ENCODE measurements around the gene GLRX. TPM values are rescaled to one million over a fixed set of nuclear protein-coding genes. Genes with fewer than 3 reads are reported as not detected.

The GLRX gene
- total RNA-seq, 4 donors from 2014 or later, result 20.2 to 65.3 (median 41.3) TPM

DNA sequence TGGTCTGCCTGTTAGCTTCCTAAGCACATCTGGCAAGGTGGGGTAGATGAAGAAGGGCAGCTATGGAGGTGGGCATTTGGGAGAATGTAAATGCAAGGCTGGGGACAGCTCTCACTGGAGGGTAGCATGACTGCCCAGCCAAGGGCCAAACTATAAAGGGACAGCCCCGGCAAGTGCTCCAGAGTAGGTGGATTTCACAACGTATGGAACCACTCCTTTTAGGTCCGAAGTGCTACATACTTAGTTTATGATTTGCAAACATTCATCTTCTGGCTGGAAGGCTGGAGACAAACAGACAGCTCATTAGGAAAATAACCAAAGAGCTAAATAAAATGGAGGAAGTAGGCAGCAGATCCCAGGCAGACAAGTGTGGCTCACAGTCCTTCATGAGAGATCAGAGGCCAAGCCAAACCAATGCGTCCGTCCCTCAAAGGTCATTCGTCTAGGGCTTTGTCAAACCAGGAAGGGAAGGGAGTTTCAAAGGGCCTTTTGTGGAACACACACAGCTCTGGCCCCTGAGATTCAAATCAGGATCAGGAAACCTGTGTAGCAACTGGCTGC lies 42.5 kb upstream of the GLRX start:
- ATAC-seq, result no peak
- TF ChIP-seq, protein P1, sequence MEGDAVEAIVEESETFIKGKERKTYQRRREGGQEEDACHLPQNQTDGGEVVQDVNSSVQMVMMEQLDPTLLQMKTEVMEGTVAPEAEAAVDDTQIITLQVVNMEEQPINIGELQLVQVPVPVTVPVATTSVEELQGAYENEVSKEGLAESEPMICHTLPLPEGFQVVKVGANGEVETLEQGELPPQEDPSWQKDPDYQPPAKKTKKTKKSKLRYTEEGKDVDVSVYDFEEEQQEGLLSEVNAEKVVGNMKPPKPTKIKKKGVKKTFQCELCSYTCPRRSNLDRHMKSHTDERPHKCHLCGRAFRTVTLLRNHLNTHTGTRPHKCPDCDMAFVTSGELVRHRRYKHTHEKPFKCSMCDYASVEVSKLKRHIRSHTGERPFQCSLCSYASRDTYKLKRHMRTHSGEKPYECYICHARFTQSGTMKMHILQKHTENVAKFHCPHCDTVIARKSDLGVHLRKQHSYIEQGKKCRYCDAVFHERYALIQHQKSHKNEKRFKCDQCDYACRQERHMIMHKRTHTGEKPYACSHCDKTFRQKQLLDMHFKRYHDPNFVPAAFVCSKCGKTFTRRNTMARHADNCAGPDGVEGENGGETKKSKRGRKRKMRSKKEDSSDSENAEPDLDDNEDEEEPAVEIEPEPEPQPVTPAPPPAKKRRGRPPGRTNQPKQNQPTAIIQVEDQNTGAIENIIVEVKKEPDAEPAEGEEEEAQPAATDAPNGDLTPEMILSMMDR (IDR thresholded peaks at IDR 0.05), result no peak
- no peak for TF ChIP-seq EP300 (IDR thresholded peaks at IDR 0.05)
- TF ChIP-seq POLR2A (IDR thresholded peaks at IDR 0.05), result no peak
- no peak for TF ChIP-seq POLR2AphosphoS5 (IDR thresholded peaks at IDR 0.05)
- Histone ChIP-seq H3K4me3 (no peak overlapping the region), H3K9me3 (no peaks in the 10 kb centered on the region), H3K27me3 (no peaks in the 10 kb centered on the region), H3K27ac (no peak overlapping the region), H3K36me3 (no peaks in the 10 kb centered on the region), H3K4me1 (peaks cover 0 to 14% (median 0%) of the 10 kb centered on the region in 3 donors)
- 60% methylated on average over 5 of the region's 6 CpGs; no CpG with 5 or more reads in 1 of the 2 donors for WGBS, 2 donors (ENCODE audit: low coverage in 1 of 2)

DNA sequence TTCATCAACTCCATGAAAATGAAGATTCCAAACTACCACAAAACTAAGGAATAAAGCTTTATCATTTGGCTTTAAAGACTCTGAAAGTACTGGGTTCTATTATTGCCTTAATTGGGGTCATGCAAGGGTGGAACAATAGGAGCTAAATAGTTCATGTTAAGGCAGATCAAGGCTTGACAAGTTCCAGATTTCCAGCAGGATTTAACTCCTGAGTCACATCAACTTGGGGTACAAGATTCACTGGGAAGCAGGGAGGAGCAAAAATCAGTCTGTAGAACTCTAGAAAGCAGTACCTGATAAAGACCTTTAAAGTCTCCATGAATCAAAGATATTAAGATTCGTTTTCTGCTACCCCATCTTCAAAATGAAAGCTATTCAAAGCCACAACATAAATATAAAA lies 41.9 kb upstream of the GLRX start:
- Histone ChIP-seq H3K9me3 (no peaks in the 10 kb centered on the region), H3K4me1 (peaks cover 0 to 18% (median 2%) of the 10 kb centered on the region in 3 donors), H3K36me3 (no peaks in the 10 kb centered on the region), H3K27me3 (no peaks in the 10 kb centered on the region), H3K27ac (no peak overlapping the region), H3K4me3 (no peak overlapping the region)
- WGBS, 2 donors (ENCODE audit: low coverage in 1 of 2), result 89 to 100% methylated on average over 1 of the region's 1 CpG
- TF ChIP-seq POLR2AphosphoS5 (IDR thresholded peaks at IDR 0.05), result no peak
- TF ChIP-seq EP300 (IDR thresholded peaks at IDR 0.05), result no peak
- TF ChIP-seq, protein P1 (IDR thresholded peaks at IDR 0.05), result no peak
- no peak for TF ChIP-seq POLR2A (IDR thresholded peaks at IDR 0.05)
- ATAC-seq, result no peak

DNA sequence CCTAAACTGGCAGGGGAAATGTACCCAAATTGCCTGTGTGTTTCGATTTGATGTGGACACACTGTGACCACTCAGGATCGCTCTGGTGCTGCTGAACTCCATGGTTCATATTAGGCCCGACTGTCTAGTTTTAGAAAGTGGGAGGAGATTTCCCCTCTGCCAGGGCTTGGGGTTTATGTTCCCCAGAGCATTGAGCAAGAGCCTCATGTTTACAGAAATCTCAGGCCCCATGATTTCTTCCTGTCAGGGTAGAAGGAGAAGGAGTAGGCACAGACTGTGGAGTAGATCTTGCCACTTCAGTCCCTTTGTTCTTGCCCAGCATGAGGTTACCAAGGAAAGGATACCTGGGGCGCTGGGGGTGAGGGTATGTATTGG lies 40.8 kb upstream of the GLRX start:
- 56 to 93% methylated on average over 2 of the region's 4 CpGs for WGBS, 2 donors (ENCODE audit: low coverage in 1 of 2)
- no peak for TF ChIP-seq EP300 (IDR thresholded peaks at IDR 0.05)
- TF ChIP-seq POLR2AphosphoS5 (IDR thresholded peaks at IDR 0.05), result peak; percentile 43
- TF ChIP-seq, protein P1 (IDR thresholded peaks at IDR 0.05), result no peak
- peak; percentile 20 for ATAC-seq
- H3K27me3 ChIP-seq, result no peaks in the 10 kb centered on the region
- peak overlapping the region in 3 of 4 donors; percentile 38 to 52 (median 47) for H3K27ac ChIP-seq
- no peak overlapping the region for H3K4me3 ChIP-seq
- peaks cover 0 to 29% (median 6%) of the 10 kb centered on the region in 3 donors for H3K4me1 ChIP-seq
- no peaks in the 10 kb centered on the region for H3K9me3 ChIP-seq
- no peaks in the 10 kb centered on the region for H3K36me3 ChIP-seq

DNA sequence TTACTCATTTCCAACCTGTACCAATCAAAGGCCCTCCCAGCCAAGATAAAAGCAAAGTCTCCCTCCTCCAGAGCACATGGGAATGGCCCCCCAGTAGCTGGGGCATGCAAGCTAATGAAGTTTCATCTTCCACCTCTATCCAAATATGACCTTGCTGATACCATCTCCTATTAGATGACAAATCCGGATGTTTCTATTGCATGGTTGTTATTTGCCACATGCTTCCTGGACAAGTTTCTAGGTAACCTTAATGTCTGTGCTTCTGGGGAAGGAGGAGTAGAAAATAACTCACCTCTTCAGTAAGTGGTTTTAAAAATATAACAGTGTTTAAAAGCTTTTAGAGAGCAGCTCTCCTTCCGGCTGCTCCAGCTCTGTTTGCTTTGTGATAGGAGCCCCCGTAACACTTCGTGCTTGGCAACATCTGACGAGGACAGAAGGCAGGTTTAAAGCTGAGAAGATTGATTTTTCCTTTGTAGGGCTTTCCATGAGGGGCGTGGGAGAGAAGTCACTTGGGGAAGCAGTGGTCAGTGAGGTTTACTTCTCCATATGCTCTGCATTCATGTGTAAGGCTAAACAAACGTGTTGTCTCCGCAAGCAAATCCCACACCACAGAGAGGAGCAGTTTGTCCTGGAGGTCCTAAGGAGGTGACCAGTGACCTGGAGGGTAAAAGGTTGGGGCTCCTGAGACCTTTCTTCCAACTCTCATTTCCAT lies 40.3 kb upstream of the GLRX start:
- no peak for ATAC-seq

More for the DNA sequence above, 40.3 kb upstream of the GLRX start:
- WGBS, 2 donors (ENCODE audit: low coverage in 1 of 2), result 77 to 81% methylated on average over 5 of the region's 8 CpGs
- no peak for TF ChIP-seq EP300 (IDR thresholded peaks at IDR 0.05)
- no peak for TF ChIP-seq POLR2A (IDR thresholded peaks at IDR 0.05)
- TF ChIP-seq, protein P1 (IDR thresholded peaks at IDR 0.05), result no peak
- TF ChIP-seq POLR2AphosphoS5 (IDR thresholded peaks at IDR 0.05), result no peak
- H3K36me3 ChIP-seq, result no peaks in the 10 kb centered on the region
- H3K4me3 ChIP-seq, result no peak overlapping the region
- H3K4me1 ChIP-seq, result peaks cover 1 to 34% (median 11%) of the 10 kb centered on the region in 3 donors
- H3K27ac ChIP-seq, result peak overlapping the region in 3 of 4 donors; percentile 38 to 52 (median 47)
- H3K9me3 ChIP-seq, result no peaks in the 10 kb centered on the region
- no peaks in the 10 kb centered on the region for H3K27me3 ChIP-seq

Measured in gastroesophageal sphincter (tissue), 4 donors.